SK-N-SH (cell line): ENCODE measurements around the gene UST. TPM values are rescaled to one million over a fixed set of nuclear protein-coding genes. Genes with fewer than 3 reads are reported as not detected.

Source experiments
- CTCF ChIA-PET: fragments of 300-600, 350-600 bp; formaldehyde crosslinking; extraction: SDS; loops from one replicate; lab custom pipeline; 2021; lab: Yijun Ruan, JAX
- POLR2A ChIA-PET: fragments of 350-600 bp; sonication (Branson Sonifier 250); formaldehyde crosslinking; extraction: SDS; loops from one replicate; lab custom pipeline; 2020; ENCODE audit warnings: antibody characterized with exemption, inconsistent platforms; lab: Yijun Ruan, JAX
- DNase-seq: peaks from one replicate; pipeline ENCODE4 v3.0.0; 2012
- H2AFZ ChIP-seq: fragments of 200-600 bp; sonication (generic); 2 replicates; pipeline ENCODE4 v1.8.1; 2016; ENCODE audit warnings: antibody characterized with exemption, mild to moderate bottlenecking, low read depth
- H3F3A ChIP-seq: fragments of 200-600 bp; sonication (generic); replicated peaks from 2 replicates; pipeline ENCODE3; 2016; ENCODE audit warnings: antibody characterized with exemption, mild to moderate bottlenecking; ENCODE audit not compliant: insufficient read depth
- H3K27ac ChIP-seq, 2 experiments: fragments of 200-500 bp in 1 of 2; fragments of 200-600 bp in 1 of 2; sonication (Bioruptor generic) in 1 of 2; sonication (generic), shearing (Covaris generic) in 1 of 2; 2 replicates each; pipeline versions ENCODE4 v1.5.1 to v1.6.1; 2014 to 2016; ENCODE audit warnings: low read depth in 2 of 2, inconsistent platforms in 1 of 2, low read length in 1 of 2, mild to moderate bottlenecking in 1 of 2, mixed read lengths in 1 of 2
- H3K27me3 ChIP-seq: fragments of 200-600 bp; sonication (generic), shearing (Covaris generic); 2 replicates; pipeline ENCODE4 v1.6.1; 2016; ENCODE audit warnings: mixed run types; ENCODE audit not compliant: insufficient read depth
- H3K36me3 ChIP-seq, 2 experiments: fragments of 200-500 bp in 1 of 2; fragments of 200-600 bp in 1 of 2; sonication (Bioruptor generic) in 1 of 2; sonication (generic) in 1 of 2; replicated peaks in 1 of 2; 2 replicates each; pipeline versions ENCODE3 to v1.5.1; 2014 to 2016; ENCODE audit warnings: low read length in 1 of 2, mild to moderate bottlenecking in 1 of 2; ENCODE audit not compliant: insufficient read depth in 2 of 2, control insufficient read depth in 1 of 2
- H3K4me1 ChIP-seq, 2 experiments: fragments of 200-500 bp in 1 of 2; fragments of 200-600 bp in 1 of 2; sonication (Bioruptor generic) in 1 of 2; sonication (generic), shearing (Covaris generic) in 1 of 2; 2 replicates each; pipeline versions ENCODE4 v1.5.1 to v1.6.1; 2014 to 2016; ENCODE audit warnings: low read depth in 1 of 2, low read length in 1 of 2, mixed run types in 1 of 2; ENCODE audit not compliant: insufficient read depth in 2 of 2, control insufficient read depth in 1 of 2
- H3K4me2 ChIP-seq: fragments of 200-600 bp; sonication (generic), shearing (Covaris generic); 2 replicates; pipeline ENCODE4 v1.6.1; 2017; ENCODE audit warnings: mixed run types
- H3K4me3 ChIP-seq, 2 experiments: fragments of 200-500 bp in 1 of 2; fragments of 200-600 bp in 1 of 2; sonication (Bioruptor generic) in 1 of 2; sonication (generic), shearing (Covaris generic) in 1 of 2; 2 replicates each; pipeline versions ENCODE4 v1.5.1 to v1.8.1; 2014 to 2016; ENCODE audit warnings: low read depth in 2 of 2, inconsistent platforms in 1 of 2, low read length in 1 of 2, mild to moderate bottlenecking in 1 of 2, mixed read lengths in 1 of 2, moderate library complexity in 1 of 2
- H3K79me2 ChIP-seq: fragments of 200-600 bp; sonication (generic); 2 replicates; pipeline ENCODE4 v1.8.1; 2017; ENCODE audit warnings: mild to moderate bottlenecking; ENCODE audit not compliant: insufficient read depth
- H3K9ac ChIP-seq: fragments of 200-600 bp; sonication (generic); 2 replicates; pipeline ENCODE4 v1.6.1; 2017; ENCODE audit warnings: mixed run types
- H3K9me2 ChIP-seq: fragments of 200-600 bp; sonication (generic); 2 replicates; pipeline ENCODE4 v1.6.1; 2017; ENCODE audit warnings: mixed run types
- H3K9me3 ChIP-seq: fragments of 200-600 bp; sonication (generic); 2 replicates; pipeline ENCODE4 v1.6.1; 2017; ENCODE audit warnings: mixed run types, mild to moderate bottlenecking, moderate library complexity
- H4K20me1 ChIP-seq: fragments of 200-600 bp; sonication (generic); 2 replicates; pipeline ENCODE4 v1.6.1; 2017; ENCODE audit warnings: mild to moderate bottlenecking, mixed run types; ENCODE audit not compliant: insufficient read depth
- CHD2 ChIP-seq: fragments of 150-350 bp; IDR thresholded peaks from 2 replicates; pipeline ENCODE4 v1.6.1; 2018; ENCODE audit warnings: low read length; ENCODE audit not compliant: partially characterized antibody
- EP300 ChIP-seq, 2 experiments: IDR thresholded peaks; 2 replicates each; pipeline versions ENCODE4 v1.4.0 to v1.6.1; 2012; ENCODE audit warnings: borderline replicate concordance in 1 of 2, low read depth in 1 of 2, low read length in 1 of 2
- FOSL2 ChIP-seq: IDR thresholded peaks from 2 replicates; pipeline ENCODE4 v1.4.0; 2012; ENCODE audit warnings: low read depth, mild to moderate bottlenecking, moderate library complexity, borderline replicate concordance
- JUND ChIP-seq: IDR thresholded peaks from 2 replicates; pipeline ENCODE4 v1.4.0; 2012
- MEF2A ChIP-seq: IDR thresholded peaks from 2 replicates; pipeline ENCODE4 v1.4.0; 2012; ENCODE audit warnings: low read depth, borderline replicate concordance
- MXI1 ChIP-seq: IDR thresholded peaks from 2 replicates; pipeline ENCODE4 v1.6.1; 2012; ENCODE audit warnings: mild to moderate bottlenecking, low read depth, low read length, improper control_type of control experiment
- PBX3 ChIP-seq: IDR thresholded peaks from 2 replicates; pipeline ENCODE4; 2012
- POLR2AphosphoS5 ChIP-seq: IDR thresholded peaks from 2 replicates; pipeline ENCODE4 v1.6.1; 2012; ENCODE audit warnings: low read depth, low read length
- RCOR1 ChIP-seq: fragments of 150-350 bp; IDR thresholded peaks from 2 replicates; pipeline ENCODE4 v1.6.1; 2017; ENCODE audit warnings: antibody characterized with exemption, low read length
- SMC3 ChIP-seq: IDR thresholded peaks from 2 replicates; pipeline ENCODE4 v1.6.1; 2012; ENCODE audit warnings: low read depth, low read length, improper control_type of control experiment
- TCF12 ChIP-seq: IDR thresholded peaks from 2 replicates; pipeline ENCODE4 v1.4.0; 2012
- YY1 ChIP-seq: IDR thresholded peaks from 2 replicates; pipeline ENCODE4 v1.4.0; 2012; ENCODE audit warnings: low read depth, mild to moderate bottlenecking
- WGBS: methylation state at CpG from one replicate; pipeline ENCODE4 v1.1.6; 2017; ENCODE audit warnings: low lambda C conversion rate; 5-methylcytosine and 5-hydroxymethylcytosine counted together
- polyA plus RNA-seq, 3 experiments: library from polyadenylated mRNA; depleted of rRNA; stranded (reverse); fragments of >200 nt; gene quantifications; 2 replicates each; pipeline ENCODE4 v1.2.3, GENCODE V29; 2012
- TF ChIP-seq, protein P1 (sequence below): IDR thresholded peaks from 2 replicates; pipeline ENCODE4 v1.4.0; 2012; ENCODE audit warnings: low read depth, borderline replicate concordance
- TF ChIP-seq, protein P2 (sequence below): fragments of 150-350 bp; IDR thresholded peaks from 2 replicates; pipeline ENCODE4 v1.6.1; 2017; ENCODE audit warnings: antibody characterized with exemption, low read length, low read depth, borderline replicate concordance

The UST gene
- polyA plus RNA-seq, 1 of the 3 experiments (the other 2 are of a cell fraction) = 1.7 TPM

GRCh38 chr6:148716811-148717210 is 30.0 kb upstream of the UST start:
- TF ChIP-seq PBX3 (no peak), RCOR1 (no peak), JUND (no peak), MXI1 (no peak), FOSL2 (no peak), MEF2A (no peak), SMC3 (no peak), YY1 (no peak), CHD2 (no peak)
- TF ChIP-seq, protein P1, sequence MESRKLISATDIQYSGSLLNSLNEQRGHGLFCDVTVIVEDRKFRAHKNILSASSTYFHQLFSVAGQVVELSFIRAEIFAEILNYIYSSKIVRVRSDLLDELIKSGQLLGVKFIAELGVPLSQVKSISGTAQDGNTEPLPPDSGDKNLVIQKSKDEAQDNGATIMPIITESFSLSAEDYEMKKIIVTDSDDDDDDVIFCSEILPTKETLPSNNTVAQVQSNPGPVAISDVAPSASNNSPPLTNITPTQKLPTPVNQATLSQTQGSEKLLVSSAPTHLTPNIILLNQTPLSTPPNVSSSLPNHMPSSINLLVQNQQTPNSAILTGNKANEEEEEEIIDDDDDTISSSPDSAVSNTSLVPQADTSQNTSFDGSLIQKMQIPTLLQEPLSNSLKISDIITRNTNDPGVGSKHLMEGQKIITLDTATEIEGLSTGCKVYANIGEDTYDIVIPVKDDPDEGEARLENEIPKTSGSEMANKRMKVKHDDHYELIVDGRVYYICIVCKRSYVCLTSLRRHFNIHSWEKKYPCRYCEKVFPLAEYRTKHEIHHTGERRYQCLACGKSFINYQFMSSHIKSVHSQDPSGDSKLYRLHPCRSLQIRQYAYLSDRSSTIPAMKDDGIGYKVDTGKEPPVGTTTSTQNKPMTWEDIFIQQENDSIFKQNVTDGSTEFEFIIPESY = no peak
- POLR2A ChIA-PET = no interaction called here
- Histone ChIP-seq H3K27me3 (no peaks in the 10 kb centered on the region; the same call in 1 of the 2 replicates), H3K79me2 (no peaks in the 10 kb centered on the region), H3K4me1 (no peaks in the 10 kb centered on the region), H3F3A (no peaks in the 10 kb centered on the region), H3K9me2 (no peaks in the 10 kb centered on the region), H4K20me1 (no peaks in the 10 kb centered on the region), H3K9me3 (peaks cover 6% of the 10 kb centered on the region; the same call in 1 of the 2 replicates), H3K4me3 (no peak overlapping the region), H3K4me2 (no peak overlapping the region), H3K9ac (no peak overlapping the region), H3K27ac (no peak overlapping the region), H2AFZ (no peak overlapping the region), H3K36me3 (no peaks in the 10 kb centered on the region)
- 3% methylated on average over 1 of the region's 1 CpG for WGBS
- DNase-seq = no peak
- CTCF ChIA-PET = no interaction called here

DNA sequence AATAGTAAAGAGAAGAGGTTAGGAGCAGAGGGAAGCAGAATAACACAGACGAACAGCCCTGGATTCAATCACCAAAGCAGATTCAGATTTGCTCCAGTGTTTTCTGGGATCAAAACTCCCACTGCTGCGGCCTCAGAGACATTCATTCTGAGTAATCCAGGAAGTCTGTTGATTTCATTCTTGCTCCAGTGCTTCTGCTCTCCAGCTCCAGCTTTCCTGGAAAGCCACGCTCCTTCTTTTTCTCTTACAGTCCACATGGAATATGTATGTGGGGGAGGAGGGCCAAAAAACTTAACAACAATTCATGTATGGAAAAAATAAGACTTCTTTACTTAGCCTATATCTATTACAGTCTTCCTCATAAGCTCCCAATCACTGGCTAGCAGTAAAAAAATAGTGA is 26.4 kb upstream of the UST start:
- 0% methylated on average over 3 of the region's 3 CpGs for WGBS

More for the DNA sequence above, 26.4 kb upstream of the UST start:
- H3K4me2 ChIP-seq = no peak overlapping the region
- H3F3A ChIP-seq = no peaks in the 10 kb centered on the region
- no peaks in the 10 kb centered on the region for H3K4me1 ChIP-seq
- no peak for DNase-seq
- no peak overlapping the region for H3K27ac ChIP-seq
- H3K36me3 ChIP-seq = no peaks in the 10 kb centered on the region
- H4K20me1 ChIP-seq = no peaks in the 10 kb centered on the region
- no peaks in the 10 kb centered on the region for H3K9me3 ChIP-seq
- no peak overlapping the region for H3K4me3 ChIP-seq
- no peaks in the 10 kb centered on the region for H3K9me2 ChIP-seq
- no peaks in the 10 kb centered on the region; the same call in 1 of the 2 replicates for H3K27me3 ChIP-seq
- no peak overlapping the region for H3K9ac ChIP-seq
- no peaks in the 10 kb centered on the region for H3K79me2 ChIP-seq
- ChIA-PET POLR2A (no interaction called here), CTCF (no interaction called here)
- no peak overlapping the region for H2AFZ ChIP-seq
- TF ChIP-seq TCF12 (no peak), MXI1 (no peak), EP300 (IDR thresholded peaks at IDR 0.05; ENCODE audit: borderline replicate concordance in 1 of 2, low read depth in 1 of 2, low read length in 1 of 2) (no peak), SMC3 (no peak), POLR2AphosphoS5 (no peak)
- TF ChIP-seq, protein P2, sequence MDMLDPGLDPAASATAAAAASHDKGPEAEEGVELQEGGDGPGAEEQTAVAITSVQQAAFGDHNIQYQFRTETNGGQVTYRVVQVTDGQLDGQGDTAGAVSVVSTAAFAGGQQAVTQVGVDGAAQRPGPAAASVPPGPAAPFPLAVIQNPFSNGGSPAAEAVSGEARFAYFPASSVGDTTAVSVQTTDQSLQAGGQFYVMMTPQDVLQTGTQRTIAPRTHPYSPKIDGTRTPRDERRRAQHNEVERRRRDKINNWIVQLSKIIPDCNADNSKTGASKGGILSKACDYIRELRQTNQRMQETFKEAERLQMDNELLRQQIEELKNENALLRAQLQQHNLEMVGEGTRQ = no peak
- TF ChIP-seq, all 33 proteins: peak for 0
